Suprapubic skin (tissue), 4 donors: ENCODE measurements around the gene GNL1. TPM values are rescaled to one million over a fixed set of nuclear protein-coding genes. Genes with fewer than 3 reads are reported as not detected.

Experiments
- DNase-seq, 2 donors: peaks; one replicate each; pipeline ENCODE4 v3.0.0-alpha.2; 2019; ENCODE audit warnings: low spot score in 2 of 2
- H3K27ac ChIP-seq: fragments of 200-600 bp; sonication (generic); one replicate; pipeline ENCODE4 v1.5.1; 2019
- H3K27me3 ChIP-seq: fragments of 200-600 bp; sonication (generic); one replicate; pipeline ENCODE4 v1.5.1; 2019
- H3K36me3 ChIP-seq: fragments of 200-600 bp; sonication (generic); one replicate; pipeline ENCODE4 v1.5.1; 2019
- H3K4me1 ChIP-seq: fragments of 200-600 bp; sonication (generic); one replicate; pipeline ENCODE4 v1.5.1; 2019
- H3K4me3 ChIP-seq: fragments of 200-600 bp; sonication (generic); one replicate; pipeline ENCODE4 v1.5.1; 2019; ENCODE audit warnings: mild to moderate bottlenecking
- H3K9me3 ChIP-seq: fragments of 200-600 bp; sonication (generic); one replicate; pipeline ENCODE4 v1.5.1; 2019
- CTCF ChIP-seq, 2 donors: fragments of 200-600 bp in 1 of 2; fragments of 450-650 bp in 1 of 2; sonication (generic) in 1 of 2; IDR thresholded peaks; one replicate each; pipeline ENCODE4 v1.5.1; 2016 to 2019; ENCODE audit warnings: antibody characterized with exemption in 2 of 2, mild to moderate bottlenecking in 1 of 2, moderate library complexity in 1 of 2
- EP300 ChIP-seq: sonication (generic); formaldehyde crosslinking; IDR thresholded peaks from one replicate; pipeline ENCODE4 v1.6.1; 2017; ENCODE audit warnings: antibody characterized with exemption
- POLR2A ChIP-seq, 2 donors: fragments of 450-650 bp; IDR thresholded peaks; one replicate each; pipeline ENCODE4 v1.6.1; 2017; ENCODE audit warnings: antibody characterized with exemption in 2 of 2, mild to moderate bottlenecking in 2 of 2, moderate library complexity in 2 of 2
- POLR2AphosphoS5 ChIP-seq, 3 donors: sonication (generic); formaldehyde crosslinking; IDR thresholded peaks; one replicate each; pipeline ENCODE4 v1.6.1; 2017; ENCODE audit warnings: antibody characterized with exemption in 3 of 3
- WGBS: methylation state at CpG from one replicate; pipeline ENCODE4 v1.1.5; 2018; 5-methylcytosine and 5-hydroxymethylcytosine counted together
- total RNA-seq, 4 donors: library from RNA; depleted of rRNA; stranded (reverse); fragments of >200 nt; gene quantifications; one replicate each; pipeline ENCODE4 v1.1.0, GENCODE V29; 2016

GNL1 gene
- 10 to 100 TPM; 33.9 to 58.9 (median 38.9) TPM for total RNA-seq

GRCh38 chr6:30556066-30556905, at the start of gene GNL1:
TSS of gene GNL1 (minus strand) at chr6:30556489. CDS start at chr6:30556203, 286 bp downstream.
- peak; percentile 4 to 58 for TF ChIP-seq POLR2A (IDR thresholded peaks at IDR 0.05)
- no peak for TF ChIP-seq CTCF (IDR thresholded peaks at IDR 0.05)
- TF ChIP-seq EP300, result no peak
- TF ChIP-seq POLR2AphosphoS5 (IDR thresholded peaks at IDR 0.05), result peak; percentile 14 to 90 (median 82)
- H3K27ac ChIP-seq, result peak within 1 kb of the TSS; percentile 96
- under 1% methylated on average over 25 of the region's 71 CpGs for WGBS
- peaks cover 29% of the 10 kb centered on the region for H3K36me3 ChIP-seq
- H3K27me3 ChIP-seq, result no peaks in the 10 kb centered on the region
- H3K4me3 ChIP-seq, result peak within 1 kb of the TSS; percentile 85
- H3K4me1 ChIP-seq, result peaks cover 29% of the 10 kb centered on the region
- peak; percentile 98 for DNase-seq
- H3K9me3 ChIP-seq, result no peaks in the 10 kb centered on the region

GRCh38 chr6:30603961-30604360, 47.7 kb upstream of the GNL1 start:
- no peaks in the 10 kb centered on the region for H3K4me1 ChIP-seq
- H3K36me3 ChIP-seq, result peaks cover 86% of the 10 kb centered on the region
- DNase-seq, result no peak
- H3K9me3 ChIP-seq, result no peaks in the 10 kb centered on the region
- no peaks in the 10 kb centered on the region for H3K27me3 ChIP-seq
- no peak overlapping the region for H3K4me3 ChIP-seq
- no peak overlapping the region for H3K27ac ChIP-seq
- 93% methylated on average over 13 of the region's 13 CpGs for WGBS
- no peak for TF ChIP-seq EP300
- no peak for TF ChIP-seq POLR2A (IDR thresholded peaks at IDR 0.05)

- Histone ChIP-seq H3K4me1 (peaks cover 4% of the 10 kb centered on the region), H3K9me3 (no peaks in the 10 kb centered on the region), H3K4me3 (no peak overlapping the region), H3K36me3 (peaks cover 69% of the 10 kb centered on the region), H3K27me3 (no peaks in the 10 kb centered on the region), H3K27ac (no peak overlapping the region)
- no peak for DNase-seq
- 88% methylated on average over 22 of the region's 39 CpGs for WGBS
- no peak for TF ChIP-seq POLR2AphosphoS5 (IDR thresholded peaks at IDR 0.05)
- no peak for TF ChIP-seq POLR2A (IDR thresholded peaks at IDR 0.05)
- TF ChIP-seq CTCF (IDR thresholded peaks at IDR 0.05), result no peak
- TF ChIP-seq EP300, result no peak
Measured at GRCh38 chr6:30601815-30602641, 45.7 kb upstream of the GNL1 start.

- Histone ChIP-seq H3K4me1 (peaks cover 4% of the 10 kb centered on the region), H3K9me3 (no peaks in the 10 kb centered on the region), H3K27ac (no peak overlapping the region), H3K27me3 (no peaks in the 10 kb centered on the region), H3K4me3 (no peak overlapping the region), H3K36me3 (peaks cover 63% of the 10 kb centered on the region)
- 56% methylated on average over 6 of the region's 6 CpGs for WGBS
- TF ChIP-seq EP300 (no peak), POLR2AphosphoS5 (IDR thresholded peaks at IDR 0.05) (no peak), CTCF (IDR thresholded peaks at IDR 0.05) (no peak), POLR2A (IDR thresholded peaks at IDR 0.05) (no peak)
- no peak for DNase-seq
Measured at GRCh38 chr6:30601436-30601814, 45.1 kb upstream of the GNL1 start.

- no peak for DNase-seq
- peaks cover 4% of the 10 kb centered on the region for H3K4me1 ChIP-seq
- TF ChIP-seq EP300 (no peak), POLR2A (IDR thresholded peaks at IDR 0.05) (no peak), POLR2AphosphoS5 (IDR thresholded peaks at IDR 0.05) (no peak), CTCF (IDR thresholded peaks at IDR 0.05) (no peak)
- H3K36me3 ChIP-seq, result peaks cover 54% of the 10 kb centered on the region
- no peak overlapping the region for H3K27ac ChIP-seq
- H3K9me3 ChIP-seq, result no peaks in the 10 kb centered on the region
- no peaks in the 10 kb centered on the region for H3K27me3 ChIP-seq
- WGBS, result 71% methylated on average over 10 of the region's 10 CpGs
- H3K4me3 ChIP-seq, result no peak overlapping the region
Measured at GRCh38 chr6:30600451-30600961, 44.2 kb upstream of the GNL1 start.
